Fibroblast of the aortic adventitia (primary cell): ENCODE data around the gene ACSL4. TPM values are rescaled to one million over a fixed set of nuclear protein-coding genes. Genes with fewer than 3 reads are reported as not detected.

Experiments
- DNase-seq: peaks from one replicate; pipeline ENCODE4 v3.0.0-alpha.2; 2010; ENCODE audit warnings: low read depth
- H3K4me3 ChIP-seq: 2 replicates; pipeline ENCODE4 v1.5.1; 2011; ENCODE audit warnings: low read depth, mild to moderate bottlenecking, control low read depth, low read length, moderate library complexity
- total RNA-seq: library from RNA; depleted of rRNA; stranded (reverse); fragments of >200 nt; gene quantifications from 2 replicates; pipeline ENCODE4 v1.2.3, GENCODE V29; 2012; ENCODE audit warnings: low replicate concordance
- TF ChIP-seq, protein P1 (sequence below): IDR thresholded peaks from 2 replicates; pipeline ENCODE4 v1.5.1; 2011; ENCODE audit warnings: mild to moderate bottlenecking, low read length, control low read depth, inconsistent platforms; ENCODE audit not compliant: insufficient read depth

The ACSL4 gene
- total RNA-seq, 1 donor, result 82.2 TPM

DNA sequence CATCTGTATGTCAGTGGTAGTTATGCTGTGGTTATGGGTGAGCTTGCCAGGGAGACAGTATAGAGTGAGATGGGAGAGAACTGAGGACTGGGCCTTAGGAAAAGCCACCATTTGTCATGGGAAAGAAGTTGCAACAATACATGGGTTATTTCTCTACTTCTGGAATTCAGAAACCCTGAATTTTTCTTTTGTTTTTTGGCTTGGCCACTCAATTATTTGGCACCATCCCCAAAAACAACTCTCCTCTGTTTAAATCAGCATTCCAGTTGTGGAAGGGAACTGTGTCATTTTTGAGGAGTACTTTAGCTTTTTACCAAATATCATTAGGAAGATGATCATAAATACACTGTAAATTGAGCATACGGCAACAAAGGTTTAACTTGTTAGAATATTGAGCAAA lies 41.1 kb upstream of the ACSL4 start:
- no peak overlapping the region for H3K4me3 ChIP-seq
- peak; percentile 70 for DNase-seq
- TF ChIP-seq, protein P1, sequence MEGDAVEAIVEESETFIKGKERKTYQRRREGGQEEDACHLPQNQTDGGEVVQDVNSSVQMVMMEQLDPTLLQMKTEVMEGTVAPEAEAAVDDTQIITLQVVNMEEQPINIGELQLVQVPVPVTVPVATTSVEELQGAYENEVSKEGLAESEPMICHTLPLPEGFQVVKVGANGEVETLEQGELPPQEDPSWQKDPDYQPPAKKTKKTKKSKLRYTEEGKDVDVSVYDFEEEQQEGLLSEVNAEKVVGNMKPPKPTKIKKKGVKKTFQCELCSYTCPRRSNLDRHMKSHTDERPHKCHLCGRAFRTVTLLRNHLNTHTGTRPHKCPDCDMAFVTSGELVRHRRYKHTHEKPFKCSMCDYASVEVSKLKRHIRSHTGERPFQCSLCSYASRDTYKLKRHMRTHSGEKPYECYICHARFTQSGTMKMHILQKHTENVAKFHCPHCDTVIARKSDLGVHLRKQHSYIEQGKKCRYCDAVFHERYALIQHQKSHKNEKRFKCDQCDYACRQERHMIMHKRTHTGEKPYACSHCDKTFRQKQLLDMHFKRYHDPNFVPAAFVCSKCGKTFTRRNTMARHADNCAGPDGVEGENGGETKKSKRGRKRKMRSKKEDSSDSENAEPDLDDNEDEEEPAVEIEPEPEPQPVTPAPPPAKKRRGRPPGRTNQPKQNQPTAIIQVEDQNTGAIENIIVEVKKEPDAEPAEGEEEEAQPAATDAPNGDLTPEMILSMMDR, result no peak

DNA sequence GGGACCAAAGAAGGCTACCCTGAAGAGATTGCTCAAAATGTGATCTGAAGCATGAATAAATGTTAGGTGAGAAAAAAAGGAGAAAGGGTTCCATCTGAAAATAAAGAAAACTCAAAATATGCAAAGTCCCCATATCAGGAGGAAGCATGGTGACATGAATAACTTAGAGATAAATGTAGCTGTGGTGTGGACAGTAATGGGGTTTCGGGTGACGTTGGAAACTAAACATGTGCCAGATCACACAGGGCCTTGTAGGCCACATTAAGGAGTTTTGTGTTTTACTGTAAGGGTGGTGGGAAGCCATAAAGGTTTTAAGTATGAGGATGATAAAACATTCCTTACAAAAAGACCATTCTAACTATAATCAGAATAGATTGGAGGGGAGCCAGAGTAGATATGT lies 40.3 kb upstream of the ACSL4 start:
- no peak for DNase-seq
- H3K4me3 ChIP-seq, result no peak overlapping the region
- TF ChIP-seq, protein P1, result no peak

DNA sequence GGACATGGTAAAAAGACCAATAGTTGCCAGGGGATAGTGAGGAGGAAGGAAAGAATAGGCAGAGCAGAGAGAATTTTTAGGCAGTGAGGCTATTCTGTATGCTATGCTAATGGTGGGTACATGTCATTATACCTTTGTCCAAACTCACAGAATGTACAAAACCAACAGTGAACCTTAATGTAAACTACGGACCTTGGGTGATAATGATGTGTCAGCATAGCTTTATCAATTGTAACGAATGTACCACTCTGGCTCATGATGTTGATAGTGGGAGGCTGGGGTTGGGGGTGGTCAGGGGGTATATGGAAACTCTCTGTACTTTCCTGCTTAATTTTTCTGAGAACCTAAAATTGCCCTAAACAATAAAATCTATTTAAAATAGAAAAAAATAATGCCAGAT lies 37.7 kb upstream of the ACSL4 start:
- TF ChIP-seq, protein P1, result no peak
- no peak overlapping the region for H3K4me3 ChIP-seq

GRCh38 chrX:109760922-109761250 lies 27.8 kb upstream of the ACSL4 start:
- no peak for DNase-seq
- TF ChIP-seq, protein P1, result no peak
- H3K4me3 ChIP-seq, result no peak overlapping the region

More for the DNA sequence above, 37.7 kb upstream of the ACSL4 start:
- DNase-seq, result no peak

GRCh38 chrX:109760209-109760921 lies 27.3 kb upstream of the ACSL4 start:
- peak; percentile 5 for DNase-seq
- H3K4me3 ChIP-seq, result no peak overlapping the region
- TF ChIP-seq, protein P1, result no peak

GRCh38 chrX:109753256-109753655 lies 20.2 kb upstream of the ACSL4 start:
- no peak overlapping the region for H3K4me3 ChIP-seq
- DNase-seq, result no peak
- TF ChIP-seq, protein P1, result no peak

DNA sequence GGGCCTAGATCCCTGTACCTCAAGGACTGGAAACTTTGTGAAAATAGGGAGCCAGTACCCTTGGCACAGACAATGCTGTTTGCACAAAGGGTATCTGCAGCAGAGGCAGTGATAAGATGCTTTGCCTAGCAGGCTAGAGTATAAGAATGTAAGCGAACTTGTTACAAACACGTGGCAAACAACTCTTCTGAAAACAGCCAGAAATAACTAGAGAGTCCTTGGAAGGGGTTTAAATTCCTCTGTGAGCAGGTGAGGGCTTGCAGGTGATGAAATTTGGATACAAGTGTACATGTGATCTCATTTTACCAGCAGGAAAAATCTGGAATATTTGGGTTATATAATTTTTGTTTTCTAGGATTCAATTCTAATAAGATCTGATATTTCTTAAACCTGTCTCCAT lies 18.6 kb upstream of the ACSL4 start:
- H3K4me3 ChIP-seq, result no peak overlapping the region
- DNase-seq, result no peak
- TF ChIP-seq, protein P1, result no peak
